ENCODE data around the gene GDF7.

Gene GDF7

GRCh38 chr2:20663196-20664070 lies 3.5 kb upstream of the GDF7 start:
- no peak for DNase-seq

- no peak for DNase-seq
Measured at GRCh38 chr2:20664071-20664390, 2.9 kb upstream of the GDF7 start.

GRCh38 chr2:20664431-20665242 lies 2.3 kb upstream of the GDF7 start:
- DNase-seq: no peak

GRCh38 chr2:20665243-20666004 lies 1.5 kb upstream of the GDF7 start:
- no peak for DNase-seq

- DNase-seq: no peak
Measured at GRCh38 chr2:20666005-20666303, 990 bp upstream of the GDF7 start.

GRCh38 chr2:20667151-20667530 lies 197 bp downstream of the GDF7 start:
- DNase-seq: no peak

- DNase-seq: no peak
Measured at GRCh38 chr2:20667531-20668401, 822 bp downstream of the GDF7 start.

GRCh38 chr2:20668451-20668850 lies 1.5 kb downstream of the GDF7 start:
- no peak for DNase-seq

GRCh38 chr2:20668871-20669475 lies 2.0 kb downstream of the GDF7 start:
- DNase-seq: no peak

GRCh38 chr2:20669562-20670314 lies 2.8 kb downstream of the GDF7 start:
- no peak for DNase-seq

- no peak for DNase-seq
Measured at GRCh38 chr2:20670315-20671035, 3.5 kb downstream of the GDF7 start.

- no peak for DNase-seq
Measured at GRCh38 chr2:20671036-20671735, 4.2 kb downstream of the GDF7 start.

- no peak for DNase-seq
Measured at GRCh38 chr2:20671736-20672080, 4.8 kb downstream of the GDF7 start.

- no peak for DNase-seq
Measured at GRCh38 chr2:20672201-20672951, 5.4 kb downstream of the GDF7 start.

GRCh38 chr2:20673686-20674308 lies 6.9 kb downstream of the GDF7 start:
- DNase-seq: no peak

GRCh38 chr2:20674309-20674965 lies 7.5 kb downstream of the GDF7 start:
- DNase-seq: no peak

- no peak for DNase-seq
Measured at GRCh38 chr2:20674974-20675679, 8.2 kb downstream of the GDF7 start.

All from CD4-positive, alpha-beta T cell treated with Interferon alpha-2 for 1 hour (primary cell).